ENCODE measurements around the gene PARD3.

PARD3 gene

GRCh38 chr10:34538281-34538829 is 276.7 kb downstream of the PARD3 start:
- intact Hi-C loops (cut with DNase I; ENCODE audit: low total_unique reads): no loop called here
- Histone ChIP-seq H3K4me1 (peaks cover 0 to 23% (median 12%) of the 10 kb centered on the region in 4 donors), H3K27me3 (no peaks in the 10 kb centered on the region), H3K4me3 (peak overlapping the region; percentile 4 to 15), H3K27ac (peak overlapping the region in 1 of 2 donors; percentile 7), H3K36me3 (no peaks in the 10 kb centered on the region), H3K9me3 (no peaks in the 10 kb centered on the region)
- TF ChIP-seq CTCF (IDR thresholded peaks at IDR 0.05): no peak
- no peak for DNase-seq

GRCh38 chr10:34537629-34538231 is 277.4 kb downstream of the PARD3 start:
- Histone ChIP-seq H3K9me3 (no peaks in the 10 kb centered on the region), H3K27ac (no peak overlapping the region), H3K4me1 (peaks cover 0 to 23% (median 12%) of the 10 kb centered on the region in 4 donors), H3K27me3 (no peaks in the 10 kb centered on the region), H3K36me3 (no peaks in the 10 kb centered on the region), H3K4me3 (no peak overlapping the region)
- intact Hi-C loops (cut with DNase I; ENCODE audit: low total_unique reads): no loop called here
- no peak for DNase-seq
- no peak for TF ChIP-seq CTCF (IDR thresholded peaks at IDR 0.05)

- intact Hi-C loops (cut with DNase I; ENCODE audit: low total_unique reads): no loop called here
- no peak overlapping the region for H3K27ac ChIP-seq
- no peaks in the 10 kb centered on the region for H3K36me3 ChIP-seq
- H3K4me1 ChIP-seq: peaks cover 0 to 23% (median 12%) of the 10 kb centered on the region in 4 donors
- H3K27me3 ChIP-seq: no peaks in the 10 kb centered on the region
- DNase-seq: no peak
- H3K4me3 ChIP-seq: no peak overlapping the region
- H3K9me3 ChIP-seq: no peaks in the 10 kb centered on the region
- TF ChIP-seq CTCF (IDR thresholded peaks at IDR 0.05): no peak
Observed at GRCh38 chr10:34535872-34536271, 279.2 kb downstream of the PARD3 start.

- no peaks in the 10 kb centered on the region for H3K36me3 ChIP-seq
- no peaks in the 10 kb centered on the region for H3K27me3 ChIP-seq
- TF ChIP-seq CTCF (IDR thresholded peaks at IDR 0.05): no peak
- intact Hi-C loops (cut with DNase I; ENCODE audit: low total_unique reads): no loop called here
- H3K4me1 ChIP-seq: peaks cover 0 to 33% (median 24%) of the 10 kb centered on the region in 4 donors
- H3K4me3 ChIP-seq: no peak overlapping the region
- no peaks in the 10 kb centered on the region for H3K9me3 ChIP-seq
- no peak overlapping the region for H3K27ac ChIP-seq
- DNase-seq: no peak
Observed at GRCh38 chr10:34530778-34531177, 284.3 kb downstream of the PARD3 start.

GRCh38 chr10:34528320-34528719 is 286.8 kb downstream of the PARD3 start:
- Histone ChIP-seq H3K4me3 (no peak overlapping the region), H3K9me3 (no peaks in the 10 kb centered on the region), H3K27ac (no peak overlapping the region), H3K27me3 (no peaks in the 10 kb centered on the region), H3K36me3 (no peaks in the 10 kb centered on the region), H3K4me1 (peaks cover 0 to 27% (median 21%) of the 10 kb centered on the region in 4 donors)
- DNase-seq: no peak
- no peak for TF ChIP-seq CTCF (IDR thresholded peaks at IDR 0.05)
- intact Hi-C loops (cut with DNase I; ENCODE audit: low total_unique reads): no loop called here
